SHP77 treated with DMSO at 0.1 percent for 48 hours (cell line): ENCODE data around the gene NOTCH1.
"Not testable (repeated sequence)": the region's sequence is repeated elsewhere in the genome, so short reads cannot be mapped to it uniquely, and the experiment has no call there.

Source experiments
- DNase-seq: peaks from one replicate; lab custom pipeline; 2025; lab: John Stamatoyannopoulos, UW

The NOTCH1 gene

DNA sequence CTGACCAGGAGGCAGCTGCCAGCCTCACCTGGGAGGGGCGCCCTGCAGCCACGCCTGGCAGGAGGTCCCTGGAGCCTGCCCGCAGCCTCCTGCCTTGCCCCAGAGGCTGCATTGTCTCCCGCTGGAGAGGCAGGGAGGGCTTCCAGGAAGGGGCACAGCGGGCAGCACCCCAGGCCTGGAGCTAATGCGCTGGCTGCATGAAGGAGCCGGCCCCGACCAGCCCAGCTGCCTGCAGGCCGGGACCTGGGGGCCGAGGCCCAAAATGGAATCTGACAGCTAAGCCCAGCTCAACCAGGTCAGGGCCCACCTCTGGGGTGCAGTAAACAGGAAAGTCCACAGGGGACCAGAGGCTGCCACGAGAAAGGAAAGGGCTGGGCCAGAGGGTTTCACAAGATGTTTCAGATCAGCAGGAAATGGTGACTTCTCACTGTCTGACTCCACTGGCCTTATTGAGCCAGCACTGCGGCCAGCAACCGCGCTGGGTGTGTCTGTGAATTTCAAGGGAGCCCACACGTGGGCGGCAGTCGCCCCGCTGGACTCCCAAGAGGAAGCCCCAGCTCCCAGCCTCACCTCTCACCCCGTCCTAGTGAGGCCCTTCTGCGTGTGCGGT is 18.6 kb upstream of the NOTCH1 start:
- DNase-seq: no peak

DNA sequence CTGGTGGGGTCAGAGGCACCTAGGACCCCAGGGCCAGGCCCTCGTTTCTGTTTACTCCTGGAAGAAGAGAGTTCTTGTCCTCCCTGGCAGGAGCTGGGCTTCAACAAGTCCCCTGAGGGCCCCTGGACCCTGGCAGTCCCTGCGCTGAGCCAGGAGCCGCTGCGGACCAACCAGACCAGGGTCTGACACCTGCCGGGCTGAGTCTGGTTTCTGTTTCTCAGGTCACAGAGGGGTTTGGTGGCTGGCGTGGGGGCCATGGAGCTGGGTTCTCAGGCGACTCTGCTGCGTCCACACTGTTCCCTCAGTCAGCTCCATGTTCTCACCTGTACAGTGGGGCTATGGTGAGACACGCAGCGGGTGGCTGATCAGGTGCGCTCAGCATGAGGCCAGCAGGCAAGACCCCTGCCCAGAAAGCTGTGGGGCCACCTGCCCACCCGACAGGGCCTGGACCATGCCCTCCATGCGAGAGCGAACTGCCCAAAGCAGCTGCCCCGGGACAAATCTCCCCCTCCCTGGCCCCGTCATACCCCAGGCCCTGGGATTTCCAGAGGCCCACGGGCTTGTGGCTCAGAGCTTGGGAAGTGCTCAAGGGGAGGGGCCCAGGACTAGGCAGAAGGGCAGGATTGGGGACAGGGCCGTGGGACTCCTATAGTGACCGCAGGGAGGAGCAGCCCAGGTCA is 17.9 kb upstream of the NOTCH1 start:
- no peak for DNase-seq

DNA sequence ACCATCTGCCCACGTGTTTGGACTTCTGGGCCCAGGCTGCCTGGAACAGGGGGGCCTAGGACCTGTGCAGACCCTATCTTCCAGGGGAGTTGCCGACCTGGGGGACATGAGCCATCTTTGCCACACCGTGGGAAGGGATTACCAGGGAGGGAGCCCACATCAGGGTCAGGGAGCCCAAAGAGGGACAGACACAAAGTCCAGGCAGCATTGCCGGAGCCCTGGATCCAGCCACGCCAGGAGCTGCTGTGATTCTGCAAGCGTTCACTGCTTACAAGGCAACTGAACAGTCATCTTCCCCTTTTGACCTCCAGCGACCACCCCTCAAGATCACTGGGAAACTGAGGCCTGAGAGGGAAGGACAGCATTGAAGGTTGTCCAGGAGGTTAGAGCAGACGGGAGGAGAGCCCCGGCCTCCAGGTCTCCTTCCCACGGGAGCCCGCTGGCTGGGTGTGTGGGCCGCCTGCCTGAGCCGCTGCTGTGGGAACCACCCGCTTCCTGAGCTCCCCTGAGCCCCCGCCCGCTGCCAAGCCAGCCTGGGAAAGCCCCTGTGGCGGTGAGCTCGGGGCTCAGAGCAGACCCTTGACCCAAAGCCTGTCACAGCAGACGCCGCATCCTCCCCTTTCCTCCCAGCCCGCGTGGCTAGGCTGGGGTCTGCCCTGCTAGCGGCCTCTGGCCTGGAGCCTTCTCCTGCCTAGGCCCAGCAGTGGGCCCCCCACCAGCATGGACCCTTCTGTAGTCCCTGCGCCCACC is 17.1 kb upstream of the NOTCH1 start:
- DNase-seq: no peak

DNA sequence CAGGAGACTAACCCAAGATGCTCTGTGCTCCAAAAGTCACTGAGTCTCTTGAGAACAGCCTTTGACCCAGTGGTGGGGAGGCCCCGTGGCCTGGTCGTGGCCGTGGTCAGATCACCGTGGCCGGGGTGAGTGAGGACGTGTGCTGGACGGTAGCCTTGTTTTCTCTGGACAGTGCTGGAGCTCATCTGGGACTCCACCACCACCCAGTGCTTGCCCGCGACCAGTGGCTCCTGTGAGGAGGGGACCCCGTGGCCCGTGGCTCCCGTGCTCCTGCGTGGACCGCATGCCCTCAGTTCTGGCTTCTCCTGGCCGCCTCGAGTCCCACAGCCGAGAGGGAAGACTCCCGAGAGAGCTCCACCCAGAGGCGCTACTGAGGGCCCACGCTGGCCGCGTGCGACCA is 15.9 kb upstream of the NOTCH1 start:
- DNase-seq: no peak

DNA sequence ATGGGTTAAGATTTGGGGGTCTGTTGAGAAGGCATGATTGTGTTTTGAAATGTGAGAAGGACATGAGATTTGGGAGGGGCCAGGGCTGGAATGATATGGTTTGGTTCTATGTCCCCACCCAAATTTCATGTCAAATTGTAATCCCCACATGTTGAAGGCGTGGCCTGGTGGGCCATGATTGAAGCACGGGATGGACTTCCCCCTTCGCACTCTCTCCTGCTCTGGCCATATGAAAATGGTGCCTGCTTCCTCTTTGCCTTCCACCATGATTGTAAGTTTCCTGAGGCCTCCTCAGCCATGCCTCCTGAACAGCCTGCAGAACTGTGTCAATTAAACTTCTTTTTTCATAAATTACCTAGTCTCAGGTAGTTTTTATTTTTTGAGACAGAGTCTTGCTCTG is 14.7 kb upstream of the NOTCH1 start:
- DNase-seq: no peak

DNA sequence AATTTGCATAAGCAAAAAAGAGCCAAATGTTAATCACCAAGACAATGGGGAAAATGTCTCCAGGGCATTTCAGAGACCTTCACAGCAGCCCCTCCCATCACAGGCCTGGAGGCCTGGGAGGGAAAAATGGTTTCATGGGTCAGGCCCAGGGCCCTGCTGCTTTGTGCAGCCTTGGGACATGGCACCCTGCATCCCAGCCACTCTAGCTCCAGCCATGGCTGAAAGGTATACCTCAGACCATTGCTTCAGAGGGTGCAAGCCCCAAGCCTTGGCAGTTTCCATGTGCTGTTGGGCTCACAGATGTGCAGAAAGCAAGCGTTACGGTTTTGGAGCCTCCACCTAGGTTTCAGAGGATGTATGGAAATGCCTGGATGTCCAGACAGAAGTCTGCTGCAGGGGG is 13.5 kb upstream of the NOTCH1 start:
- DNase-seq: not testable (repeated sequence)

DNA sequence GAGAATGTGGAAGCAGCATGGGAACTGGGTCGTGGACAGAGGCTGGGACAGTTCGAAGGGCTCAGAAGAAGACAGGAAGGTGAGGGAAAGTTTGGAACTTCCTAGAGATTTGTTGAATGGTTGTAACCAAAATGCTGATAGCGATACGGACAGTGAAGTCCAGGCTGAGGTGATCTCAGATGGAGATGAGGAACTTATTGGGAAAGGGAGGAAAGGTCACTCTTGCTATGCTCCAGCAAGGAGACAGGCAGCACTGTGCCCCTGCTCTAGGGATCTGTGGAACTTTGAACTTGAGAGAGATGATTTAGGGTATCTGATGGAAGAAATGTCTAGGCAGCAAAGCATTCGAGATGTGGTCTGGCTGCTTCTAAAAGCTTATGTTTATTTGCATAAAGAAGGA is 13.0 kb upstream of the NOTCH1 start:
- DNase-seq: not testable (repeated sequence)

DNA sequence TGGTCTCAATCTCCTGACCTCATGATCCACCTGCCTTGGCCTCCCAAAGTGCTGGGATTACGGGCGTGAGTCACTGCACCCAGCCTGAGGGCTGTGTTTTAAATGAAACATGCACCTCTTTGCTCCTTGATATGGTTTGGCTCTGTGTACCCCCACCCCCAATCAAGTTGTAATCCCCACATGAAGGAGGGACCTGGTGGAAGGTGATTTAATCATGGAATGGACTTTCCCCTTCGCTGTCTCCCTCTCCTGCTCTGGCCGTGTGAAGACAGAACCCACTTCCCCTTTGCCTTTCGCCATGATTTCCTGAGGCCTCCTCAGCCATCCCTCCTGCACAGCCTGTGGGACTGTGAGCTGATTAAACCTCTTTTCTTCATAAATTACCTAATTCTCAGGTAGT is 12.5 kb upstream of the NOTCH1 start:
- no peak for DNase-seq

DNA sequence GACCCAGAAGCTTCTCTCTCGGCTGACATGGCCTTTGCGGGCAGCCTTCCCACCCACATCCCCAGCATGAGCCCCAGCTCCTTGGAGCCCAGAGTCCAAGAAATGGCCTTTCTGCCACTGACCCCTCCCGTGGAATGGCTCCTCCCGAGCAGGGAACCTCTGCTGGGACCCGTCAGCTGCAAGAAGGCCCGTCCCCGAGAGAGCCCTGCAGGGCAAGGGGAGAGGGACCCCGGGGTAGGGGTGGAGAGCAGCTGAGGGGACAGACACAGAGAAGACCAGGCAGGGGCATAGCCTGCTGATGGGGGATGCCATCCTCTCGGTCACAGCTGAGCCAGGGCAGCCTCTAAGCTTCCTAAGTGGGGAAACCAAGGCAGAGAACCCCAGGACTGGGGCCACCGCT is 11.2 kb upstream of the NOTCH1 start:
- no peak for DNase-seq

DNA sequence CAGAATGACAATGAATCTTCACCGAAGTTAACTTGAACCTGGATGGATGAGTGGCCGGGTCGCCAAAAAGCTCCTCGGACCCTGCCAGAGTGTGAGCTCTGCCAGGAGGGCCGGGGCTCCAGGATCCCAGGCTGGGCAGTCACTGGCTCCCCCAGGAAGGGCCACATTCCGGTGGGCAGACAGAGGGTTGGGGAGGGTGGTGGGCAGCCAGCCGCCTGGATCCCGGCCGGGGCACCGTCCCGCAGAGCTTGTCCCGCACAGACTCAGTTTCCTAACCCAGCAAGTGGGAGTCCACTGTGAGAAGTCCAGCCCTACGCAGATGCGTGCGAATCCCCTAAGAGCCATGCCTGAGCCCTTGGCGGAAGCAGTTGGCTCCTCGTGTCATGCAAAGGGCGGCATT is 10.3 kb upstream of the NOTCH1 start:
- DNase-seq: no peak

DNA sequence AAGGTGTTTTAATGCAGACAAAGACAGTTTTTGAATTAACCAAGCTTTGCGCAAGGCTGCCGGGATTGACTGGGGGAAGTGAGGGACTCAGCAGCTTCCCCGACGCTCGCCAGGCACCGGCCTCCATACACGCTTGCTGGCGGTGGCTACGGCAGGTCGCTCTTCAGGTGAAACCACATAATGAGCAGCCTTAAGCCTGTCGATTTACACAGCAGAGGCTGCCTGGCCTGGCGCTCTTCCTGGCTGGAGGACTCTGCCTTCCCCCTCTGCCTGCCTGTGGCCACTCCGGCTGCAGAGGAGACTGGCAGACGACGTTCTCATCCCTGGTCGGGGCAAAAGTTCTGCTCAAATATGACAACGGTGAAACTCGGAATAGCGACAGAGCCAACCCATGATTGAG is 9.0 kb upstream of the NOTCH1 start:
- no peak for DNase-seq

DNA sequence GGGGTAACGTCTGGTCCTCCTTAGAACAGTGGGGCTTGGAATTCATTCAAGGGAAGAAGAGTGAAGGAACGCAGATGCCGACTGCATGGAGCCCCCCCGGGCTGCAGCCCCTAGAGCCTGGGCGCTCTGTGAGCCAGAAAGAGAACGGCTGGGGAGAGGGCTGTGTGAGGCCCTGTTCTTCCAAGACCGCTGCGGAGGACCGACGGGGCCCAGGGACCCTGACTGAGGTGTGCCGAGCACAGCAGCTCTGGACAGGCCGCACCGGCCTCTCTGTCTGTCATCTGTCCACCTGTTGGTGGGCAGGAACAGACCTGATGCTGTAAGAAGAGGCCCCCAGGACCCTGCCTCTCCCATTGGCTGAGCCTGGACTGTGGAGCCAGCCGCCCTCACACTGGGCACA is 7.7 kb upstream of the NOTCH1 start:
- no peak for DNase-seq

DNA sequence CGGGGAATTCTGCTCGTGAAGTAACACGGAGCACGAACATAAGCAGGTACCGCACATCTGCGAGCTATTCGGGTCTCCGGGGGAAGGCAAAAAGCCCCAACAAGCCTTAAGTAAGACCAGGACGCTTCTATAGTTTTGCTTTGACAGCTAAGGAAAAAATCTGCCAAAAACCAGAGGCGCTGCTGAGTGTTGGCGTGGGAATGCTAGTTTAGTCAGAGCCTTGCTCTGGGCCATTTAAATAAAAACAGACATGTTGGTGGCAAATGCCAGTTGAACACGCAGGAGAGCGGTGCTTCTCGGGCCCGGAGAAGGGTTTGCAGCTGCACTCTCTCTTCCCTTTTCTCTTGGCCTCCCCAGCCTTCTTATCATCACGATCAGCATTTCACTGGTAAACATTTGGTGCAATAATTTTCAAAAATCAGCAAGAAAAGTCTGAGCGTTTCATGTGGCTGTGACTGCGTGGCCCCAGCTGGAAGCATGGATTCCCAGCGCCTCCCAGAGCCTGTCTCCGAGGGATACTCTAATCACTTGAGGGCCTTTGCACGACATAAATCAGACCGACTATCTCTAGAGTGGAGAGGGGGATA is 6.4 kb upstream of the NOTCH1 start:
- DNase-seq: no peak

DNA sequence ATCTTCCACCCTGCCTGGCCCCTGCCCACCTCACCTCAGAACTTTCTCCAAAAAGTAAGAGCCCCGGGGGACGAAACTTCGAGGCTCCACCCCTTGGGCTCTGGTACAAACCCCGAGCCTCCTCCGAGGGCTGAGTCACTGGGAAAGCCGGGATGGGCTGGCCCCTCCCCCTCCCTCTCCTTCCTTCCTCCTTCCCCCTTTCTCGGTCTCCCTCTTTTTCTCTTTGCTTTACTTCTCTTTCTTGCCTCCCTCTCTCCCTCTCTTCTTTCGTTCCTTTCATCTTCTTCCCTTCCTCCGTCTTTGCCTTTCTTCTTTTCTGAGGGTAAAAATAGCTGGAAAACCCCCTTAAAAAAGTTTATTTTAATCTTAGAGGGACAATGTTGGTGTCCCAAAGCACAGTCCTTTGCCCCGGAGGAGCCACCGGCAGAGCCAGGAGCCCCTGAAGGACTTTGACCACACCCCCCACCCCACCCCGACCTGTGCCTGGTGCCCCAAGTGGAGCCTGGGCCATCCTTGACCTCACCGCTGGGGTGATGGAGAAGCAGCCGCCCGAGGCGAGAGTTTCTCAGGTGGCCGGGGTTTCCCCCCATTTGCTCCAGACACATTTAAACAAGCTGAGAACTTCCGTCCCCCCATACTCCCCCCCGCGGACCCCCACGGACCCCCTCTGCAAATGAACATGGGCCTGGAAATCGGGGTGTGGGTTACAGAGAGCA is 5.7 kb upstream of the NOTCH1 start:
- DNase-seq: no peak

DNA sequence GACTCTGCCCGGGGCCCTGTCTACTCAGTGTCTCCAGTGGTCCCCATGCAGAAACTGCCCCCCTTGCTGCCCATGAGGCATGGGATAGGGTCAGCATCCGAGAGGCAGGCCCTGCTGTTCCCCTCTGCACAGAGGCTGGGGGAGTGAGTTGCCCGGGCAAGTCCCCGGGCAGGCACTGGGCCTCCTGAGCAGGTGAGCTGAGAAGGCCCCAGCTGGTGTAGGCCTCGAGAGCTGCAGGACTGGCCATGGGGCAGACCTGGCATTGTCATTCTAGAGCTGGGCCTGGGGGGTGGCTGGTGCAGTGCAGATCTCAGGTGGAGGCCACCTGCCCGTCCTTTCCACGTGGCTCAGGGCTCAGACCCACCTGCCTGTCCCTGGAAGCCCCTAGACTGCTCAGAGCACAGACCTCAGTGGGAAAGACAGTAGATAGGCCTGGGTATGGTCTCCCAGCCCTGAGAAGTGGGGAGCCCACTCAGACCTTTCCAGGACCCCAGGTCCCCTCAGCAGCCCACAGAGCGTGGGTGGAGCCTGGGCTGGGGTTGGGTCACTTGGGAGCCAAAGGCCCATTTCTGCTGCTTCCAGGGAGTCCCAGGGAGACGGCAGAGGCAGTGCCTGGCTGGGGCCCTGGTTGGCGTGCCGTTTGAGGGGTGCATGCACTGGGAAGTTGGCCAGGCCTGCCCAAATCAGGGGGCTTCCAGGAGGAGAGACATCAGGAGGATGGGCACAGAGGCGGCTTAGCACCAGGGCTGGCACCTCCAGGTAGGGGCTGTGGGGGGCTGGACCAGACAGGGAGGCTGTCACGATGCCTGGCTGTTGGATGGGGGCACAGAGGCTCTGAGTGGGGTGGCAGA is 4.8 kb upstream of the NOTCH1 start:
- no peak for DNase-seq

DNA sequence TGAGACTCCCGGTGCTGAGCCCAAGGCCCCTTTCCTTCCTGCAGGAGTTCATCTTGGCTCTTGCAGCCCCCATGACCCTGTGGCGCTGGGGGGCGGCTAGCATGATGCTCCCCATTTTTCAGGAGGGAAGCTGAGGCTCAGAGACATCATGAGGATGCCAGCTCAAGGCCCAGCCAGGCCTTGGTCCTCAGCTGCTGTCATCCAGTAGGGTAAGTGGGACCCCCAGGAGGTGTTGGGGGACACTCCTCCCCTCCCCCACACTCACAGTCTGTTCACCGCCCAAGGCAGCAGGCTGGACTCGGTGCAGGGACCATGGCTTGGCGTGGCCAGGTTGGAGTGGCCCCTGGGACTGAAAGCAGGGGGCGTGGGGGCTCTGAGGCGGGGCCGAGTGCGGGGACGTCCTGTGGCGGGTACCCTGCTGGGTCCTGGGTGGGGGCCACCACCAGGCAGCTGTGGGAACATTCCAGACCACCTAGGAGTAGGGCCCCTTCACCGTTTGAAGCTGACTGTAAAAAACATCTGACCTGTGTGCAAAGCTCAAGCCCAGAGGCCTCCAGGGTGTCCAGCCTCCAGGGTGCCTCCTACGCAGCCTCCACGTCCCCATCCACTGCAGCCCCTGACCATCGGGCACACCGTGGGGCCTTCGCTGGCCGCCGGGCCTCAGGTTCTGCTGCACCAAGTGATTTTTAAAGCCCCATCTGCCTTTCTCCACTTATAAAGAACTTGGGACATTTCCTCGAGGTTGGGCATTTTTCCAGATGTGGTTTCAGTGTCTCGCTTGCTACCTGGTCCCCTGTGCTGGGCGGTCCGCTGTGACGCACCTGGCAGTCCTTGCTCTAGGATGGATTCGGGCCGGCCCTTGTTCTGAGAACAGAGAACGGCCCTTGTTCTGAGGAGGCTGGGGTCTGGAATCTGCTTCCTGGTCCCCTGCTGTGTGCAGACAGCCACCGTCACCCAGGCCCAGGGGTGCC is 3.4 kb upstream of the NOTCH1 start:
- no peak for DNase-seq

DNA sequence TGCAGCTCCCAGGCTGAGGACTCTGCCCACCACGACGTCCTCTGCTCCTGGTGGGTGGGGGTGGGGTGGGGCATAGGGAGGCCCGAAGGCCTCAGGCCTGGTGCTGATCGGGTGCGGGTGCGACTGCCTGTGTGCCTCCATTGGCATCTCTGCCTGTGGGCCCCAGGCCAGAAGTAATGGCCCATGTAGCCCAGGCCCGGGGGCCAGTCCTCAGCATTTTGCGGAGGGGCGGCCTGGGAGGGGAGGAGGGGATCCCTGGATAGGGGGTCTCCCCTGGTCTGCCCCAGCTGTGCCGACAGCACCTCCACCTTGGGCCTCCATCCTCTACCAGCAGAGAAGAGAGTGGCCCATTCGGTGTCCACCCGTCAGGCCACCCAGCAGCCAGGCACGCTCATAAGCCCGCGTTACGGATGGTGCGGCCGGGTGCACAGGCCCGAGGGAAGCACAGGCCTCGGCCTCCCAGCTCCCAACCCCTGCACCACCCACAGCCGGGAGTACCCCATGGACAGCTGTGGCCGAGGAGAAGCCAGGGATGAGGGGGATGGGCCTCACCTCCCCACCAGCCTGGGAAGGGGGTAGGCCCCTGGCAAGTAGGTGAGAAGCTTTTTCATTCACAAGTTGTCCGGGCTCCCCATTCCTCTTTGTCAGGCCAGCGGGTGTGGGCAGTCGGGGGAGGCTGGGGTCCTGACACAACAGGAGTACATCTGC is 1.8 kb upstream of the NOTCH1 start:
- DNase-seq: no peak

DNA sequence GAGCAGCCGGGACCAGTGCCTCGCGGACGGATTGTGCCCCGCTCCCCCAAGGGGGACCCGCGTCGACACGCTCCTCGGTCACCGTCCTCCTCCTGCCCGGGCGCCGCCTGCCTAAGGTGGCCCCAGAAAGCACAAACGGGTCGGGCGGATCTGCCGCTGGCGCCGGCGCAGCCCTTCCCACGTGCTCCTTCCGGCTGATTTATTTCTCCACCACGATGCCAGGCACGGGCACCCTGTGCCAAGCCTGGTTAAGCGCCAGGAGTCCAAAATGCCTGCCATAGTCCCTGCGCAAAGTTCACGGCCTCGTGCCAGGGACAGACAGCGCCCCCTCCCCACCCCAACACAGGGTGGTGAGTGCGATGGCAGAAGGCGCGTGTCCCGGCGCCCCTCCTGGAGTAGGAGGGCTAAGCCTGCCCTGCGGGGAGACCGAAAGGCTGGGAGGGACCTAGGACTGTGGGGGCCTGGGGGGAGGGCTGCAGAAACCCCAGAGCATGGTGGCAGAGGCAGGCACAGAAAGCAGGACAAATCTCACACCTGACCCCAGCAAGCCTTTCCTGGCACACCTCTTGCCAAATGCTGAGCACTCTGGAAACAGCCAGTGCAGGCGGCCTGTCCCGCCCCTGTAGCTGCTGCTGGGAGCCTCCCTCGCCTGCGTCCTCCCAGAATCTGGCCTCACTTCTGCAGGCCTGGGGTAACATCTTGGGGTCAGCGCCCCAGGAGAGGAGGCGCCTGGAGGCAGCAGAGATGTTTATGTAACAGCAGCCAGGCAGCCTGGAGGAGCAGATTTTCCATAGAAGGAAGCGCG is 1.1 kb upstream of the NOTCH1 start:
- no peak for DNase-seq

DNA sequence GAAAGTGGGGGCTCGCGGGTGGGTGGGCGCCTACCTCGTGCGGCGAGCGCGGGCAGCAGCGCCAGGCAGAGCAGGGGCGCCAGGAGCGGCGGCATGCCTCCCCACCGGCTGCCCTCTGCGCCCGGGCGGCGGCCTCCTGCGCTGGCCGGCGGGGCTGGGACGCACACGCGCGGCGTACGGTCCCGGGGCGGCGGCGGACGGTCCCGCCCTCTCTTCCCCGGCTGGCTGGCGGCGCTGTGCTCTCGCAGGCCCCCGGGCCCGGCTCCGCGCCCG is 220 bp downstream of the NOTCH1 start:
- no peak for DNase-seq
